Activated CD8-positive, alpha-beta memory T cell treated with anti-CD3 and anti-CD28 coated beads, Interleukin-2, amount 50 U/mL, for 48 hours (primary cell): Measurements from ENCODE around the gene CD300H.

Experiments
- DNase-seq: peaks from one replicate; pipeline ENCODE4 v3.0.0-alpha.2; 2020

CD300H gene

DNA sequence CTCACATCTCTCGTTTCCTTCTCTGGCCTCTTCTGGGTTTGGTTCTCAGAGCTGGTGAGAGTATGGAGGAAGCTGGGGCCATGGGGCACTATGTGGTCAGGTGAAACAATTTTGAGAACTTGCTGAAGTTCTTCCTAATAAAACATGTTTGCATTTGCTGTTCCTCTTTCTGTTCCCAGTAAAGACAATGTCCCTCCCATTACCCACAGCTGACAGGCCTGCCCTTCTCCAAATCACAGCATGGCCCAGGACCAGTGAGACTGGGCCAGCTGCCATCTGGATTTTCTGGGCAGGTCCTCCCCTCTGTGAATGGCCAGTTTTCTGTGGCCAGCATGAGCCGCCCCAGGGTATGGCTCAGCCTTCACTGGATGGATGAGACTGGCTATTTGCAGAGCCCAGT is at the start of gene CD300H:
CD300H (minus strand) TSS at position 113 of the 400 bp plus-strand sequence.
- no peak for DNase-seq

DNA sequence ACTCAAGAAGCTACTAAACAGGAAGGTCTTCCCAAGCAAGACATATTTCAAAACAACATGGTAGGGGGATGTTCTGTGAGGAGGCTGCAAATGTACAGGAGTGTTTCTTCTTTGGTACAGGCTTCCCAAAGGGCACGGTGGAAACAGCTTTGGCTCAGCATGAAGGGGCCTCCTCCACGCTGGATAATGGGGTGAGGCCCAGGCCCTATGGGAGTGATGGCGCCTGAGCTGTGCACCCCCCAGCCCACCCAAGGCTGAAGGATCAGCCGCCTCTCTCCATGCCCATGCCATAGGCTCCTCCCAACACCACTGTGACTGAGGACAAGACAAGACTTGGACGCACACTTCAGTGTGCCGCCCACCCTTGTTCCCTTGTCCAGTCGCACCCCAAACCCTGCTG is 49.4 kb upstream of the CD300H start:
- DNase-seq = no peak

DNA sequence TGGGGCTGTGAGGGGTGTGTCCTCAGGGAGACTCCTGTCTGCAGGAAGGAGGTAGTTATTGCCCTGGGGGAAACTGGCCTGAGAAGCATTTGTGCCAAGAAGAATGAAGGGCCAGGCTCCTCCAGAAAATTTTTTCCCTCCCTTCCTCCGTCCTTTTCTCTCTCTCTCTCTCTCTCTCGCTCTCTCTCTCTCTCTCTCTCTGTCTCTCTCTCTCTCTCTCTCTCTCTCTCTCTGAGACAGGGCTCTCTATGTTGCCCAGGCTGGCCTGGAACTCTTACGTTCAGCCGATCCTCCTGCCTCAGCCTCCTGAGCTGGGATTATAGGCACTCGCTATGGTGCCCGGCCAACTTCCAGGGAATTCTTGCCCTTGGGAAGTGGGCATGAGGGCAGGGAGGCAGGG is 44.7 kb upstream of the CD300H start:
- no peak for DNase-seq

DNA sequence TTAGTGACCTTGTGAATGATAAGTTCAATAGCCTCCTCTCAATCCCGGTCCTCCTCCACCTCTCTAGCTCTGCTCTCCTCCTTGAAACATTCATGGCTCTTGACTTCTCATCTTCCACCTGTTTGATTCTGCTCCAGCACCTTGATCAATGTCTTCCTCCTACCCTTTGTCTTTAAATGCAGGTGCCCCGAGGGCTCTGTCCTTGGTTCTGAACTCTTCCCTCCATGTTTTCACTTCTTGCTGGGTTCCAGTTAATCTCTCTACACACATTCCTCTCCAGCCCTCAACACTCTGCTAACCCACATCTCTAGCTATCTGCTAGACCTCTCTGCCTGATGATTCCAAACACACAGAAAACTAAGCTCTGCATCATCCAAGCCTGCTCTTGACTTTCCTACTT is 42.8 kb upstream of the CD300H start:
- no peak for DNase-seq

DNA sequence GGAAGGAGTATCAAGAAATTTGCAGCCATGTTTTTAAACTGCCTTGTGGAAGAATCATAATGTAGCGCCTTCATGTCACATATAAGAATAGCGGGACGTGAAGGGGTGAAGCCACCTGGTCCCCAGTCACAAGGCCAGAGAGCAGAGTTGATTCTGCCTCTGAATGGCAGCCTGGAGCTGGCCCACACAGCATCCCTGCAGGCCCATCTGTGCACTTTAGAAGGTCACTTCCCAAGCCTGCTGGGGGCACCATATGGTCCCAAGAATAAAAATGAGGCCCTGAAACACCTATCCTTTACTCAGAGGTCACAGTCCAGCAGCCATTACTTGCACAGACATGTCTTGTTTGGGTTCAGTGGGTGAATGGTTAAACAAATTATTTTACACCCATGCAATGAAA is 41.2 kb upstream of the CD300H start:
- no peak for DNase-seq

DNA sequence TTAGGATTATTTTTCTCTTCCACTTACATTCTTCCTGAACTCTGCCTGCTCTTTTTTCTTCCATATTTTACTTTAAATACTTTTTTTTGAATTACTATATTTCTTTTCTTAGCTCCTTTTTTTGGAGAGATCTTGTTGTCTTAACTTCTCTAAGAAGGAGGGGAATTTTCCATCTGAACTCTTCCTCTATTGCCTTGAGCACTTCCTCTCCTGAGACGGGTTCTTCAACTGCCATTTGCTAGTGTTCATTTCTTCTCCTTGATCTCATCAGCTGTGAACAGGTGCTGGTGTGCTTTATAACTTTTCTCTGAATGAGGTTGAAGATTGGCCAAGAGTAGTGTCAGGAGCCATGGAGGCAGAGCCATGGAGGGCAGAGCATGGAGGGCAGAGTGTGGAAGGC is 39.9 kb upstream of the CD300H start:
- DNase-seq = no peak

DNA sequence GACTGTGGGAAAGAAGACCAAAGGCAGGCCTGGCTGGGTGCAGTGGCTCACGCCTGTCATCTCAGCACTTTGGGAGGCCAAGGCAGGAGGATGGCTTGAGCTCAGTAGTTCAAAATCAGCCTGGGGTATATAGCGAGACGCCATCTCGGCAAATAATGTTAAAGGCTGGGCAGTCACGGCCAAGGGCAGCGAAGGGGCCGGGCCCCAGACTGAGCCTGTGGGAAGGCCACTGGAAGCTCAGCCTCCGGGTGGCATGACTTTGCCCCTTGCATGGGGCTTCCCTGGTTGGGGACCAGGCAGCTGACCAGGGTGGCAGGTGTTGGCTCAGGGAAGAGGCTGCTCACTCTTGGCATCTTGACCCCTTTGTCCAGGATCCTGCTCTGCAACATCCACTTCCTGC is 38.7 kb upstream of the CD300H start:
- DNase-seq = no peak

DNA sequence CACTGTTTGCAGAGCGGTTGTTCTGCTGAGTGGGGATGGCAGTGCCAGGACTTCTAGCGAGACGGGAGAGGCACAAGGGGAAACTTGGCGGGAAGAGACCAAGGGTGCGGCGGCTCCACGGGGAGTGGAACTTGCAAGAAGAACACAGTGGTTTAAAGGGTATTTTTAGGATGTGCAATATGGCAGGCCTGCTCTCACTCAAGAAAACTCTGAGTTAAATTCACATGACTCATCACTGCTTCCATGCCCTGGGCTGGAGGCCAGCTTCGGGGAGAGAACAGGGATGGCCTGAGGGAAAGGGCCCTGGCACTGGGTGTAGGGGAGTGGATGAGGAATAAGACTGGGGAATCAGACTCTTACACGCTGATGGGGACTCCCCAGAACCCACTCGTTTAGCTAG is 38.1 kb upstream of the CD300H start:
- DNase-seq = no peak

DNA sequence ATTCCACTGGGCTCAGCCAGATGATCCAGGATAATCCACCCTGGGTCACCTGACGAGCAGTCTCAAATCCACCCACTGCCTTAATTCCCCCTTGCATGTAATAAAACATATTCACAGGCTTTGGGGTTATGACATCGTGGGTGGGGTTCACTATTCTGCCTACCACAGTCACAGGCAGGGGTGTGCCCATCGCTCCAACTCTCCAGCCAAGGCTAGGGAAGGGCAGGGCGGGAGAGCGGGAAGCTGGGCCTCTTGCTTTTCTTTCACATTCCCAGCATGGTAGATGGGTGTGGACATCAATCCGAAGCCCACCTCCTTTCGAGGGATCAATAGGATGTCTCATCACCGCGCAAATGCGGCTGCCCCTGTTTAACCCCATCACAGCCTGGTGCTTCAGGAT is 37.5 kb upstream of the CD300H start:
- no peak for DNase-seq

DNA sequence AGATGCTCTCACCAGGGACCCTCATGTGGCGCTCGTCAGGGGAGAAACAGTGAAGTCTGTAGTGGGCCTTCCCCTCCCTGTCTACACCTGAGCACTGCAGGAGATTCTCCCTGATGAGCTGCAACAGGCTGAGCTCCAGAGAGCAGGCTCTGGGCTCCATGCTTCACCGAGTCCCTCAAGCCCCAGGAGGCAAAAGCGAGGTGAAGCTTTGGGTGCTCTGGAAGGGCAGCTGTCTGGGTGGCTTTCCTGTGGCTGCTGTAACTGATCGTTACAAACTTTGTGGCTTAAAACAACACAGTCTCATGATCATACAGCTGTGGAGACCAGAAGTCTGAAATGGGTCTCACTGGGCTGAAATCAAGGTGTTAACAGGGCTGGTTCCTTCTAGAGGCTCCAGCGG is 36.9 kb upstream of the CD300H start:
- no peak for DNase-seq

DNA sequence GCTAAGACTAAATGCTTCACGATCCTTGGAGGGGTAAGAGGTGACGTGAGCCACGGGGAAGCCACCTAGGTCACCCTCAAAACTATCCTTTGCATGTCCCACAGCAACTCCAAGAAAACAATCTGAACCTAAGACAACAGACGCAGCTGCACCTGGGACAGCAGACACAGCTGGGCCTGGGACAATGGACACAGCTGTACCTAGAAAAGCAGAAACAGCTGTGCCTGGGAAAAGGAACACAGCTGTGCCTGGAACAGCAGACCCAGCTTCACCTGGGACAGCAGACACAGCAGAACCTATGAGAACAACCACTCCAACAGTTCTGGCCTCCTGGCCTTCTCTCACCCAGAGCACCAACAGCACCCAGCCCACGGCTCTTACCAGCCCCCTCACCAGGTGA is 36.4 kb upstream of the CD300H start:
- DNase-seq = no peak

DNA sequence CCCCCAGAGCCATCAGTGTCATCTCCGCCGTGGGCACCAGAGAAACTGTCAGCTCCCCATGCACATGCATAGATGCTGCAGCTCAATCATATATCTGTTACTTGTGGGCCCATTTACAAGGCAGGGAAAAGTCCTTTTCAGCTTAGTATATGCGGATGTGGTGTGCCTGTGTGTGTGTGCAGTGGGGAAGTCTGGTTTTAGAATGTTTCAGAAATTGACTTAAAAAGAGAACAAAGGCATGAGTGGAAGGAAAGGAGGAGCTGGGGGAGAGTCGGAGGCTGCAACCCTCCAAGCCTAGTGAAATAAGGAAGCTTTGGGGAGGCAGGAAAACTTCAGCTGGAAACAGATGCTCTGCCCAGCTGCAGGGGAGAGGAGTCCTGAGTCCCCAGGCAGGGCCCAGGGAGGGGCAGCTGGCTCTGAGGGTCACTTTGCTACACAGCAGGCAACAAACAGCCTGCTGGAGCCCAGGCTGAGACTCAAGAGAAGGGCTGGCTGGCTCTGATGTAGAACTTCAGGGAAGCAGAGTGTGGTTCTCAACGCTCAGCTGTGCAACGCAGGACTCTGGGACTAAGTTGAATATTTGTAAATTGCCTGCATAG is 35.8 kb upstream of the CD300H start:
- no peak for DNase-seq

DNA sequence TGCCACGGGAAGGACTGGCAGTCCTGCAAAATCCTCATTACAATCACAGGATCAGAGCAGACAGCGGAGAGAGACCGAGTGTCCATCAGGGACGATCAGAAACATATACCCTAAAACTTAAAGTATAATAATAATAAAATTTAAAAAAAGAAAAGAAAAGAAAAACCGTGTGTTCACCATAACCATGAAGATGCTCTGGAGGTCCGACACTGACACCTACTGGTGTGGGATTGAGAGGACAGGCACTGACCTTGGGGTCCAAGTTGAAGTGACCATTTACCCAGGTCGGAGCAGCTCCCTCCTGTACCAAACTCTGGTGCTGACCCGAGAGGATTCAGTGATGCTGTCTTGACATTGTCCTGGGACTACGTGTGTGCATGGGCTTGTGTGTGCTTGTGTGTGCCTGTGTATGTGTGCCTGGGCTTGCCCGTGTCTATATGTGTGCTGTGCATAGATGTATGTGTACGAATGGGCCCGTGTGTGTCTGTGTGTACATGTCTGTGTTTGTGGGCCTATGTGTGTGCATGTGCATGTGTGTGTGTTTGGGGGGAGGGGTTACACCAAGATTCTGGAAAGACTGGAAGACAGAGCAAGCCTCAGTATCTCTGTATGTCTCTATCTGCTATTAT is 34.7 kb upstream of the CD300H start:
- DNase-seq = no peak

DNA sequence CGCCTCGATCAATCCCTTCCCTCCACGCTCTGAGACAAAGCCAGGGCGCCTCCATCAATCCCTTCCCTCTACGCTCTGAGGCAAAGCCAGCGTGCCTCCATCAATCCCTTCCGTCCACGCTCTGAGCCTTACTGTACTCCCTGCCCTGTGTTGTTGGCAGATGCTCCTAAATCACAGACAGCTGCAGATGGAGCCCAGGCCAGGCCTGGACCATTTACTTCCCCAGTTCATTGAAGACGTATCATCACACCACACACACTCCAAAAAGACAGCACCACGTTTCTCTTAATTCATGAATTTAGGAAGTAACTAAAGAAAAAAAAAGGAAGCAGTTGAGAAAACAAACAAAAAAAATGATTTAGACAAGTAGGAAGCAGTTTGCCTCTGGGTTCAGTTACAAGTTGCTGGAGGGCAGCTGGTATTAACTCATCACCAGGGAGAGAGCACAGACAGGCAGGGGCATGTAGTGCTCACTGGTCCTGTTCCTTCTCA is 32.2 kb upstream of the CD300H start:
- DNase-seq = no peak

DNA sequence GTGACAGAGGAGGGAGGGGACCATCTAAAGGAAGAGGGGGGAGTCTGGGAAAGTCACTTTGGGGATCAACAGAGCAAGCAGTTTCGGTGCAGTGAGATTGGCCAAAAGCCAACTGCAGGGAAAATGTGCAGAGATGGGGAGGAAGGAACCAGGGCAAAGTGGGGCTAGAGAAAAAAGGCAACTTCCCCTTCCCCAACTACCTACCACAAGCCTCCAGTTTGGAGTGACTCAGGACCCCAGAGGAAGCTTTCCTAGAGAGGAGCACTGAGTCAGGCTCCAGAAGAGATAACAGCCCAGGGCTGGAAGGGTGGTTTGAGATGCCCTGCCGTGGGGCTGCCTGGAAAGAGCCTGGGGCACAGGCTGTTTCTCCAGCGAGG is 31.7 kb upstream of the CD300H start:
- no peak for DNase-seq

DNA sequence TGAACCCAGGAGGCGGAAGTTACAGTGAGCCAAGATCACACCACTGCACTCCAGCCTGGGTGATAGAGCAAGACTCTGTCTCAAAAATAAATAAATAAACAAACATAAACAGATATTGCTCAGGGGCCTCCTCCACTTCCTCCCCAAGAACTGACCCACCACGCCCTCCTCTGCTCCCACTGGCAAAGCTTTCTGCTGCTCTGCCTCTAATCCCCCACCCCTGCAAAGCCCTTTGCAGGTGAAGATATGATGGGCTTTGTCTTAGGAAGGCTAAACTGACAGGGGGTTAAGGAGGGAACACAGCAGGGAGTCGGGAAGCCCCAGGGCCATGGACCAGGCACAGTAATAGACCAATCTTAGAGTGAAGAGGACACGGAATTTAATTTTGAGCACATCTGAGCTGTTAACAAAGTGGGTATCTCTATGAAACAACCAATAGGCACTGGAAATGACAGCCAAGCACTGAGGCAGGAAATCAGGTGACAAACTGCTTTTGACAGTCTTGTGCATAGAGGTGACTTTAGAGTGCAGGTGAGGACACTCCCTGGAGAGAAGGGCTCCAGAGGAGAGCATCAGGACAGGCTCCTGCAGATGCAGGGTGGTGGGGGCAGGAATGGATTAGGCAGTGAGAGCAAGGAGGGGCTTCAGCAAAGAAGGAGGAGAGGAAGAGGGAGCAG is 31.2 kb upstream of the CD300H start:
- DNase-seq = no peak

DNA sequence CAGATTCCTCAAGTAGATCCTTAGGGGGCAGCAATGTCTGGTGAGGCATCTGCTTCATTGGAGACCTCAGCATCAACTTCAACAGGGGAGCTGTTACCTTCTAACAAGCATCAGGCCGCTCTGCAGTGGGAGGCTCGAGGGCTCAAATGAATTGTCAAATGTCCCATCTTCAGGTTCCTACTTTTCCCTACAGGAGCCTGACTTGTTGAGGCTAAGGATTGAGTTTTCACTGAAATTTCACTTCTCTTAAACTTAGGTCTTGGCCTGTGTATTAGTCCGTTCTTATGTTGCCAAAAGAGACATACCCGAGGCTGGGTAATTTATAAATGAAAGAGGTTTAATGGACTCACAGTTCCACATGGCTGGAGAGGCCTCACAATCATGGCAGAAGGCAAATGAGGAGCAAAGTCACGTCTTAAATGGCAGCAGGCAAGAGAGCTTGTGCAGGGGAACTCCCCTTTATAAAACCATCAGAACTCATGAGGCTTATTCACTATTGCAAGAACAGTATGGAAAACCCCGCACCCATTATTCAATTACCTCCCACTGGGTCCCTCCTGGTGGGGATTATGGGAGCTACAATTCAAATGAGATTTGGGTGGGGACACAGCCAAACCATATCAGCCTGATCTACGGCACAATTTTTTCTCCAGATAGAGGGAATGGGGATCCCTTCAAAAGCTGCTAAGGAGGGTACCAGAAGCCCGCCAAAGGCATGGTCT is 29.9 kb upstream of the CD300H start:
- no peak for DNase-seq

DNA sequence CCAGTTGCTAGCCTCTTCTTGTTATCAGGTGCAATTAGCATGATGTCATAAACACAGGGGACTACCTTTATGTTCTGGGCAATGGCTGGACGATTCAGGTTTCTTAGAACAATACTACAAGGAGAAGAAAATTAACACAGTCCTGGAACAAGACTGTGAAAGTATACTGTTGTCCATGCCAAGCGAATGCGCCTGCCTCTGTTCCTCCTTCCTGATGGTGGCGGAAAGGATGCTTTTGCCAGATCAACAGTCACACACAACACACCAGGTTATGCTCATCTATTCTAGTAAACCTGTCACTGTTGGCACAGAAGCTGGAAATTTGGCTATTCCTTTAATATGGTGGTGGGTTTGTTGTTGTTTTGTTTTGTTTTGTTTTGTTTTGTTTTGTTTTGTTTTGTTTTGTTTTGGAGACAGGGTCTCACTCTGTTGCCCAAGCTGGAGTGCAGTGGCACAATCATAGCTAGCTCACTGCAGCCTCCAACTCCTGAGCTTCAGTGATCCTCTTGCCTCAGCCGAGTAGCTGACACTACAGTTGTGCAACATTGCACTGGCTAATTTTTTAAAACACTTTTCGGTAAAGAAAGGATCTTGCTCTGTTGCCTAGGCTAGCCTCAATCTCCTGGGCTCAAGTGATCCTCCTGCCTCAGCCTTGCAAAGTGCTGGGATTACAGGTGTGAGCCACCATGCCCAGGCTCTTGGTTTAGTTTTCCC is 27.9 kb upstream of the CD300H start:
- DNase-seq = no peak

DNA sequence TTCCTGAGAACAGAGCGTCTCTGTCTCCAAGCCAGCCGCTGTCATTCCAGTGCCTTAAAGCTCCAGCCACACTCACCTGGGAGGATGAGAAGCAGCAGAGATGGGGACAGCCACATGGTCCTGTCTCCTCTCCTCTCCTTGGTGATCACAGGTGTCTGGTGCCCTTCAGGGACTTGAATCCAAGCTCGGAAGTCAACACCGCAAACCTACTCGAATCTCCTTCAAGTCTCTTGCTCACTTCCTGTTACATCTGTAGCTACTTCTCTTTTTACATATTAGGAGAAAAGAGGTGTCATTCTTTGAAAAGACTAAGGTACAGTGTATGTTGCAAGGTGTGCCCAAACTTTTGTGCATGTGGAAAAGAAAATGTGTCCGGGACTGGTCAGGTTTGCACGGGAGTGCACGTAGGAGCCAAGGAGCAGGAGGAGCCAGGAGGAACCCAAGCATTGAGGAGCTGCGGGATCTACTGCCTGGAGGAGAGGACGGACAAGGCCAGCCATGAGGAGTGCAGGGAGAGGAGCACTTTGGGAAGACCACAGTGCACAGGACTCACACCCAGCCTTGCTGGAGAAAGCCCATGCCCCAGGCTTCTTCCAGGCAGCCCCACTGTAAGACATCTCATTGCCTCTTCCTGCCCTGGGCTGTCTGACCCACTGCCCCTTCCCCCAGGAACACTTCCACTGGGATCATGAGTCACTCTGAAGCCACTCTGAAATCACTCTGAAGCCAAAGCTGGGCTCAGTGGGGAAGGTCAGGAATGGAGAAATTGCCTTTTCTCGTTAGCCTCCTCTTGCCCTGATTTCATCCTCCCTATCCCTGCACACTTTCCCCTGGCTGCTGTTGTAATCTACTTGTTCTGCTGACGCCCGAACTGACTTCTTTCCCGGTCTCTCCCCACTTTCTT is 25.0 kb upstream of the CD300H start, which contains the start of gene CD300LD:
CD300LD (minus strand) TSS at position 197 of the 904 bp plus-strand sequence; CDS start at position 116, 81 bp downstream.
- no peak for DNase-seq

DNA sequence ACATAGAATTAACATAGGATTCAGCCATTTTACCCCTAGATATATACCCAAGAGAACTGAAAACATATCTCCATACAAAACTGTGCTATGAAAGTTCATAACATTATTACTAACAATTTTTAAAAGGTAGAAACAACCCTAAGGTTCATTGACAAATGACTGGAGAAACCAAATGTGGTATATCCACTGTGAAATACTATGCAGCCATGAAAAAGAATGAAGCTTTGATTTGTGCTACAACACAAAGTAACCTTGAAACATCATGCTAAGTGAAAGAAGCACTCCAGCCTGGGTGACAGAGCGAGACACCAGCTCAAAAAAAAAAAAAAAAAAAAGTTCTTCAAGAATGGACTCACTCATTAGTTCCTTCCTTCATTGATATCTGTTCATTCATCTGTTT is 24.2 kb upstream of the CD300H start:
- DNase-seq = no peak

DNA sequence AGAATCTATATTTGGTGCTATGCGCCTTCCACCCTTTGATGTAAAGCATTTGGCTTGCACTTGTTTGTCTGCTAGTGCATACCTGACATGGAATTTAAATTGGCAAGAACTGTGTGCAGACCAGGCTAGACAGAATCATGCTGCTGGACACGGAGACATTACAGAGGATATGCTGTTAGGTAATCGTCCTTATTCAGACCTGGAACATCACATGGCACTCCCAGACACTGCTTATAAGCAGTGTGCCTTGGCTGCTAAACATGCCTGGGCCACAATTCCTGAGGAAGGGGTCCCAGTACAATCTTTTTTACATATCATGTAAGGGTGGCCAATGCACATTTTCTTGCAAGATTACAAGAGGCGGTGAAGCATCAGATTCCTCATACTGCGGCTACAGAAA is 18.4 kb upstream of the CD300H start:
- no peak for DNase-seq
